ENCODE measurements around the gene UXS1.
"Not testable (repeated sequence)": the region's sequence is repeated elsewhere in the genome, so short reads cannot be mapped to it uniquely, and the experiment has no call there.

UXS1 gene

DNA sequence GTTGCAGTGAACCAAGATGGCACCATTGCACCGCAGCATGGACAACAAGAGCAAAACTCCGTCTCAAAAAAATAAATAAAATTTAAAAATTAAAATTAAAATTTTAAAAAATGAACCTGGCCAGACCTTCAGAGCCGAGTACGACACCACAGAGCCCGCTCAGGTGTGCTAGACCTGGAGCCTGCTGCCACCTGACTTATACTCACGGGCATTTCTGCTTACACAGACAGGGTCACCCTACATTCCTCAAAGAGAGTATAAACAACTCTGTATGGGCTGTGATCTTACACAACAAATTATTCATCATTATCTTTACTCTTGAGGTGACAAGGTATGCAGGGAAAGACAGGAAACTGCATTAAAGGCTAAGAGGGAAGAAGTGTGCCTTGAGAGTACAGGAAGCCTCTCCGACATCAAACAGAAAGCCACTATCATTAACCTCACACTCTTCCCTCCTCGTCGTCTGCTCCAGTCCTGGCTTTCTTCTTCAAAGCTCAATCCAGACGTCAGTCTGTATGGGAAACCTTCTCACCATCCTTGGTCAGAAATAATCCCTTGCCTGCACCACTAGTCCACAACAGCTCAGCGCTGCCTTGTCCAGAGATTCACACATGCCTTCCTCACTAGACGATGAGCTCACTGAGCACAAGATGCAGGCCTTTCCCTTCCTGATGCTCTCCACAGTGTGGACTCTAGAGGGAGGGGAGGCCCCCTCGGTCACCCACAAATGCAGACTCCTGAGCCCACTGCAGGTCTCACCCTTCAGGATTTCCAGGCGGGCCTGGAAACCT lies 56.2 kb downstream of the UXS1 start:
- in situ Hi-C loops (cut with MboI; ENCODE audit: low sequenced_read_pairs), result no loop called here

DNA sequence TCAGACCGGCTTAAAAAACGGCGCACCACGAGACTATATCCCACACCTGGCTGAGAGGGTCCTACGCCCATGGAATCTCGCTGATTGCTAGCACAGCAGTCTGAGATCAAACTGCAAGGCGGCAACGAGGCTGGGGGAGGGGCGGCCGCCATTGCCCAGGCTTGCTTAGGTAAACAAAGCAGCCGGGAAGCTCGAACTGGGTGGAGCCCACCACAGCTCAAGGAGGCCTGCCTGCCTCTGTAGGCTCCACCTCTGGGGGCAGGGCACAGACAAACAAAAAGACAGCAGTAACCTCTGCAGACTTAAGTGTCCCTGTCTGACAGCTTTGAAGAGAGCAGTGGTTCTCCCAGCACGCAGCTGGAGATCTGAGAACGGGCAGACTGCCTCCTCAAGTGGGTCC lies 62.9 kb downstream of the UXS1 start:
- in situ Hi-C loops (cut with MboI; ENCODE audit: low sequenced_read_pairs), result not testable (repeated sequence)

DNA sequence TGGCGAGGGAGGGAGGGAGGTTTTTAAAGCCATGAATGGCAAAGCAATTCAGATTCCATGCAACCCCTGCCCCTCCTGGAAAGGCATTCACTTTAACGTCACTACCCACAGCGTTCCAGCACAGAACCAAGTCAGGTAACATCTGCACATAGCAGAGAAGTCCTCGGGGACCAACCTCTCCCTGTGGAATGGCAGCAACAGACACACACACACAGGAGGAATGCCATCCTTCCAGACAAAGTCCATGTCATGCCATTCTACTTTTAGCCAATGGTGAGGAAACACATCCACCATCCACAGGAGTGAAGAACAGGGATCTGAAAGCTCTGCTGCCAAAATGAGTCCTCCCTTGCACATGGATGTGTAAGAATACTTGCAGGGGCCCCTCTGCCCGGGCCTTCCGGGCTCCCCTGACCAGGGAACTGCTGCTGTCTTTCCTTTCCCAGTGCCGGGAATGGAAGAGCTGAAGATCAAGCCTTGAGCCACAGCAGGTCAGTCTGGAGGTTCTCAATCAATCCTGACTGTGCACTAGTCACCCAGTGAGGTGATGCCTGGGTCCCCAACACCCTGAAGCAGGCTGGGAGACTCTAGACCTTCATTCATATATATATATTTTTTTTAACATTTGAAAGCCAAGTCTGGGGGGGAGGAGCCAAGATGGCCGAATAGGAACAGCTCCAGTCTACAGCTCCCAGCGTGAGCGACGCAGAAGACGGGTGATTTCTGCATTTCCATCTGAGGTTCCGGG lies 63.7 kb downstream of the UXS1 start:
- in situ Hi-C loops (cut with MboI; ENCODE audit: low sequenced_read_pairs), result no loop called here

DNA sequence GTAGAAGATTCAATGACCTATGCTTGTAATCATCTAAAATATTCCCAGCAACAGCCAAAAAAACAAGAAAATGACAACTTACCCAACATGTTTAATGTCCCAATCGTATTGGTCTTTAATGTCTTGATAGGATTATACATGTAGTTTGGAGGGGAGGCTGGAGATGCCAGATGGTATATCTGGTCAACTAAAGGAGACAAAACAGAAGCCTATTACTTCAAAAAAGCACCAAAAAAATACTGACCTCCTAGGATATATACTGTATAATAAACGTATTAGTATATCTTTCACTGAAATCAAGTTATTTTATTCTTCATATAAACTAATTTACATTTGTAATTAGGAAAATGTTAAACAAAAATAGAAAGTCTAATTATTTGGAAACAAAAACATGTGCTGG lies 64.5 kb downstream of the UXS1 start:
- in situ Hi-C loops (cut with MboI; ENCODE audit: low sequenced_read_pairs), result no loop called here

DNA sequence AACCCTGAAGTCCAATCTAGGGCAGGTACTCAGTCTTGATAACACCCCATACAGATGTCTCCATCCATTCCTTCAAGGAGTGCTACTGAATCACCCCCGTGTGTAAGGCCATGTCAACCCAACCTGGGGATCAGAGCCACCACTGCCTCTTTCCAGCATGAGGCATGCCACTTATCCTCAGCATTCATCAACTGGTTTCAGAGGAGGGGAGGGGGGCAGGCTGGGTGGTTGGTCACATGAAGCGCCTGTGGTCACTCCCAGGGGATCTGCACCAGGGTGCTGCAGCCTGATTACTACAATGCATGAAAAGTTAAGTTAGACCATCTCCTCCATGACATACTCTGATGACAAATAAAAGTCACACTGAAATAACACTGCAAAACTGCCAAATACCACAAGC lies 65.0 kb downstream of the UXS1 start:
- in situ Hi-C loops (cut with MboI; ENCODE audit: low sequenced_read_pairs), result no loop called here

DNA sequence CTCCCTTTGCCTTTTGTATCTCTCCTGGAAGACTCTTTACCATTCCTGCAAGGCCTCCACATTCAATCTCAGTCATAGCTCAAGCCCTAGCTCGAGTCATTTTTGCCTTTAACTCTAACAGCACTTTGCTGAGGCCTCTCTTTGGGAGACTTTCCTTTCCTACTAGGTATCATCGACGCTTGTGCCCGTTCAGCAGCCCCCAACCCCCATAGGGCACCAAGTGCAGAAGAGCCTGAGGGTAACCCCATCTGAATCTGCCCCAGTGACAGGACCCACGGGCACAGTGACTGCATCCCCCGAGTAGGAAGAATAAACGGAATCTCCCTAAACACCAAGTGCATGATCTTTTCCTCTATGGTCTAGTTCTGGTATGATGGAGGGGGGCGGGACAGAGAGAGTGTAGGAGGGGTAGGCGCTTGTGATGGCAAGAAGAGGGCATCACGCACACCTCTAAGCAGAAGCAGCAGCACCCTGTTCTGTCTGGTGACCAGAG lies 66.3 kb downstream of the UXS1 start:
- in situ Hi-C loops (cut with MboI; ENCODE audit: low sequenced_read_pairs), result no loop called here

DNA sequence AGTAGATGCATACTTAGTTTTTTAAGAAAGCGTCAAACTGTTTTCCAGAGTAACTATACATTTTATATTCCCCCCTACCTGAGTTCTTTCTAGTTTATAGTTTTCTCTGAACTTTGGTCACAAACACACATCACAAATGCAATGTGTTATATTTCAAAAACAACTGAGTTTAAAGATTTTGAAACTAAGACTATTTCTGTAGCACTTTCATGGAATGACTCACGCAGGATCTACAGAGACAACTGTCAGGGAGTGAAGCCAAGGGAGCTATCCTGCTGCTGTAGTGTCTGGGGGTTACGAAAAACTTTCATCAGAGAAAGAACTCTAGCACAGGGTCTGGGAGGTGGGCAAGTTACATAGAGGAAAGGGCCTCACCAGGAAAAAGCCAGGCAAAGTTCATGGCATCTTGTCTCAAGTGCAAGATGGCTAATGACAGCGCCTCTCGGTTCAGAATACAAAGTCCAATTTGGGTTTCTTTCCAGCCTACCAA lies 66.8 kb downstream of the UXS1 start:
- in situ Hi-C loops (cut with MboI; ENCODE audit: low sequenced_read_pairs), result no loop called here

DNA sequence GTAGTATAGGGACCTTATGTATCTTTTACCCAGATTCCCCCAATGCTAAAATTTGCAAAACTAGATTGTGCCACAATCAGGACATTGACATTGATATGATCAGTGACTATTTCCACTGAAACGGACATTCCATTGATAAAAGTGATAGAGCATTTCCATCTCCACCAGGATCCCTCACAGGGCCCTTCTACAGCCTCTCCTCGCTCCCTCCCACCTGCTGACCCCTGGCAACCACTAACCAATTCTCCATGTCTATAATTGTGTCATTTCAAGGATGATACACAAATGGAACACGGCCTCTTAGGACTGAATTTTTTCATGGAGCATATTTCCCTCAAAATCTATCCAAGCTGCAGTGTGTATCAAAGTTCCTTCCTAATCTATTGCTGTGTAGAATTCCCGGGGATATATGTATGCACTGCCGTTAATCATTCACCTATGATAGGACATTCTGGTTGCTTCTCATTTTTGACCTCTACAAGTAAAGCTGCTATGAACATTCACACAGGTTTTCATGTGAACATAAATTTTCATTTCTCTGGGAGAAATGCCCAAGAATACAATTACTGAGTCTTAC lies 67.3 kb downstream of the UXS1 start:
- in situ Hi-C loops (cut with MboI; ENCODE audit: low sequenced_read_pairs), result no loop called here

DNA sequence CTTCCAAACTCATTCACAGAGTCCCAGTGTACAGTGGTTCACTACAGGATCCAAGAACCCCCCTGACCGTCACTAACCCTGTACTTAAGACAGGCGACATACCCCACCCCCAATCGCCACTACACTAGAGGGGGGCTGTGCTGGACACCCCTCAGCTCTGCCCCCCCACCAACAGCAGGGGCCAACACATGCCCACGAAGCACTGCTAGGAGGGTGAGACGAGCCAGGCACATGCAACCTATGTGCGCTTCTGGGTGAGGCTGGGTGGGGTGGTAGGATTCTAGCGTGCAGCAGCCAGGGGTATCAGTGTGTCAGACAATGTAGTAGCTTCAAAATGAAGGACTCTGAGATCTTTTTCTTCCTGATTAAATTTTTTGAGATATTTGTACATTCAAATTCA lies 67.8 kb downstream of the UXS1 start:
- in situ Hi-C loops (cut with MboI; ENCODE audit: low sequenced_read_pairs), result no loop called here

DNA sequence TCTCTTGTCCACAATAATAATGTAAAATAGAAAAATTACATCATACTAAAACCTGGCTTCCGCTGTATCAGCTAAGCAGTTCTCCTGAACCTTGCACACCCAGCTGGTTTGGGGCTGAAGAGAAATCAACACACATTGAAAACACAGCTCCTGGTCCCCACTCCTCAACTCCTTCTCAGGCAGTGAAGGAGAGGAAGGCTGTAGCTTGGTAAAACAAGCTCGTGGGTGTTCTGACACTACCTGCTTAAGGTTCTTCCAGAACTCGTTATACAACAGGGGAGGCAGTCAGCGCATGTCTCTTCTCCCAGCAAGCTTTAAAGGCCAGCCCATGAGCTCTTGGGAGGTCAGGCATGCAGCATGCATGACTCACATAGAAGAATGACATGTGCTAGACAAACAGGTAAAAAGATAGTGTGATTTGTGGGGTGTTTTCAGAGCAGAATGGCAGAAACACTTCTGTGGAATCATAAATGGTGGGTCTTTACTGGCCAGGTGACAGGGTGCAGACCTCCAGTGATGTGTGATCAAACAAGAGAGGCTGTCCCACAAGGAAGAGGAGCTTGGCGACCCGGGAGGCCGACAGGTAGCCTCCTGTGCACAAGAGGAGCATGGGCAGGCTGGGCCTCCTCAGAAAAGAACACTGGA lies 69.1 kb downstream of the UXS1 start:
- in situ Hi-C loops (cut with MboI; ENCODE audit: low sequenced_read_pairs), result no loop called here

DNA sequence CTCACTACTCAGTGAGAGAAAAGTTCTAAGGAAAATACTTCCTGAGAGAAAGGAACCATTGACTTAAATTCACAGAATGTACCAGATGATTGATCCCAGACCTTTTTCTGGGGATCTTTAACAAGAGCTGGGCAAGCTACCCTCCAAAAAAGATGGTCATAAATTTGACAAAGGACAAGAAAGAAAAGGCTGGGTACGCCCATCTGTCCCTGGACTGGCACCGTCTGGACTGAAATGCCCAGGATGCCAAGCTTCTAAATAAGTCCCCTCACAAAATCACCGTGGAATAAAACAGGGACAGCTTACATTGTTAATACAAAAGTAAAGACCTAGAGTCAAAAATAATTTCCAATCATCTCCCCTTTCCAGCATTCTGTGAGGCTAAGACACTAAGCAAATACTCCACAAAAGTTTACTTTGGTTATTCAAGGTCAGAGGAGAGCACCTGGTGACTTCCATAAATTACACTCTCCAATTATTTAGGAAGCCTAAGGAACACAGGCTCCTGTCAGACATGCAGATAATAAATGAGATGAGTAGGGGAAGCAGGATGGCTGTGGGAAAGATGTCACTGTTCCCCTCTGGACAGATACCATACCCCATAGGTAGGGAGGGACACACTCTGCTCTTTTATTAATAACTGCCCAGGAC lies 69.9 kb downstream of the UXS1 start:
- in situ Hi-C loops (cut with MboI; ENCODE audit: low sequenced_read_pairs), result no loop called here

DNA sequence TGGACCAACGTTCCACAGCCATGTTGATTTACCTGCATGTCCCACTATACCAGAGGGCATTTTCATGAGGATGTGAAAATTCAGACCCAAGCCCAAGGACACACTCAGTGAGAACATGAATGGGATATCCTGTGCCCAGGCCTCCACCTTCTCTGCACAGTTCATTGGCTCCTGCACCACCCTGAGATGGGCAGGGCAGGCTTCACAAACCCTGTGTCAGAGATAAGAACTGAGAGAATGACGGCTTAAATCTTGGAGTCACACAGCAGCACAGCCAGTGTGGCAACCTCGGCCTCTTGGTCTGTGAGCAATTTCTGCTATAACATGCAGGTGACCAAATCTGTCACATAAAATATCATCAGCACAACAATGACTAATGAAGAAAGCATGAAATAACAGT lies 71.9 kb downstream of the UXS1 start:
- in situ Hi-C loops (cut with MboI; ENCODE audit: low sequenced_read_pairs), result no loop called here

DNA sequence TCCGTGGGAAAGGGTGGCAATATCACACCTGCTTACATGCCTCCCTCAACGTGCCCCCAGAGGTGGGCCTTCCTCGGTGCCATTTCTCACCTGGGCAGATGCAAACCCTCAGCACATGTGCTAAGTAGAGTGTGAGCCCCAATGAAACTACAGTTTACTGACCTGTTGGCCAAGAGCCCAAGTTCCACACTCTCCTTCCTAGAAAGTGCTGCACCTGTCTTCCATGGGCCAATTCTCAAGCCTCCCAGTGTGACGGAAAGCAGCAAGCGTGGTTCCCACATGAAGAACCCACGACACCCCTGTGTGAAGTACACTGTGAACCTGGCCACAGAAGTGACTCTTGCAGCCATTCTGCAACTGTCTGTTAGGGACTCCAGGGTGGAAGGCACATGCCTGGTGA lies 73.7 kb downstream of the UXS1 start:
- in situ Hi-C loops (cut with MboI; ENCODE audit: low sequenced_read_pairs), result no loop called here

DNA sequence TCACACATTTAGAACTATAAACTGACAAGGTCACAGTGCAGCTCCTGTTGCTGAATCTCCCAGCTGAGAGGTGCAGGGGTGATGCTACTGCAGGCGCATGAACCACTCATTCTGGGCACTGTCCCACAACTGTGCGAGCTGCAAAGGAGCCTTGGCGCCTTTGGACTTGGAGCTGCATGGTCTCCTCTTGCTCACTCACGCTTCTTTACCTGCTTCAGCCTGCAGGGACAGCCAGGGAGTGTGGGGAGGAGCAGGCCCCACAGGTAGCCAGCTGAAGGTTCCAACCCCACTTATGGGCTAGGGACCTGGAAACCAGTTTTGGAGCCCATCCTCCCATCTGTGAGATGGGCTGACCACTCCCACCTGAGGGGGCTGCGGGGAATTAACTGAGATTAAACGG lies 75.0 kb downstream of the UXS1 start:
- in situ Hi-C loops (cut with MboI; ENCODE audit: low sequenced_read_pairs), result no loop called here

DNA sequence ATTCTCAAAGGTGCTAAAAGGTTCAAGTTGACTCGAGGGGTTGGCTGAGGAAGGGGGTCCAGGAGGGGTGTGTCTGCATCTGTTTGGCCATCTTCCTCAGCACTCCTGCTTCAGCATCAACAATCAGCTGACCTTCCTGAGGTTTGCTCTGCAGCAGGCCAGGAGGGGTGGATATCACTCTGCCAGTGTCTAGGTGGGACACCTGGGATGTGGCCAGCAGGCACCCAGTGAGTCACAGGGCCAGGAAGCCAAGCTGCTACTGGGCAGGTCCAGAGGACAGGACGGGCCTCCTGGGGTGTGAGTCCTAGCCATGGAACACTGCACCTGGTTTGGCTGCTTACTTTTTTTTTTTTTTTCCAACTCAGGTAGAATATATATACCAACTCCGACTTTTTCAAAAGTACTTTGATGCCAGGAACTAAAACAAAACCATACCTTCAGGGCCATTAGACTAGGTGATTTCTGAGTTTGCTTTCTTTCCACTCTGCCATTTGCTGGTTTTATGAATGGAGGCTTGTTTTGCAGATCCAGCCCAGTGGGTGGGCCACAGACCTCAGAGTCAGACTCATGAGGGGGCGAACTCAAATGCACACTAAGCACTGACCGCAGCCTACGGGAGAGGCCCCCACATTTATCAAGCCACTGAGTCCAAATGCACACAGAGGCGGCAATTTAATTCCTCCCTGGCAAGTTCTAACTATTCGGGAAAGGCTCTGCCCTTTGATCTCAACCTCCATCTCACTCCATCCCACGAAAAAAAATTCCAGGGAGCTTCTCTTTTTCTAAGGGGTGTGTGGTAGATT lies 76.0 kb downstream of the UXS1 start:
- in situ Hi-C loops (cut with MboI; ENCODE audit: low sequenced_read_pairs), result no loop called here

DNA sequence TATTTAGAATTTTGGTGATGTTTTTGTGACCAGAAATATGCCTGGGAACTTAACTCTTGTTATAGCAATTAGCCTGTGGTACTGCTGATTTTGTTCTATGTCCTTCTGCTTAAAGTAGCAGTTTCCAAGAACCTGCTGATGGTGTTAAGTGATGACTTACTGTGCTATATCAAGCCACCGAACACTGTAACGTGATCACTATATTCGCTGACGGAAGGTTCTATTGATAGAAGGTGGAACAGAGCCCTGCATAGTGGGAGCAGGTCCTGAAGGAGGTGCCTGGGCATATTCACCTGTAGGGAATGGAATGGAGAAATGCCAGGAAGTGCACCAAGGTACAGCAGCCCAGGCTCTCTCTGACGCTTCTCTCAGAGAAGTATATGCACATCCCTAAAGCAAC lies 76.8 kb downstream of the UXS1 start:
- in situ Hi-C loops (cut with MboI; ENCODE audit: low sequenced_read_pairs), result no loop called here

DNA sequence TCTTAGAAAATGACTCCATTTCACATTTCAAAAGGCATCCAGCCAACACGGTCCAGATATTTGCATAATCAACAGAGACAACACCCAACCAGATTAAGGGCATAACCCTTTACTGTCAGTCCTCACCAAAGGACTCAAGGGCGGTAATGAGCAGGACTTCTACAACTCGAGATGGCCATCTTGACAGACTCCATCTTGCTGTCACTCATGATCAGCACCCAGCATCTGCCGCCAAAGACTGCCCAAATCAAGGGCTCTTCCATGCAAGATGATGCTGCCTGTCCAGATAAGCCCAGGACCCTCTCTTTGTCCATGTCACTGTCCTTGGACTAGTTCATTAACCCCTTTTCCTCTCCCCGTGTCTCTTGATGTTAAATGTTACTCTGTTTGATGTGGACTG lies 77.9 kb downstream of the UXS1 start:
- in situ Hi-C loops (cut with MboI; ENCODE audit: low sequenced_read_pairs), result no loop called here

DNA sequence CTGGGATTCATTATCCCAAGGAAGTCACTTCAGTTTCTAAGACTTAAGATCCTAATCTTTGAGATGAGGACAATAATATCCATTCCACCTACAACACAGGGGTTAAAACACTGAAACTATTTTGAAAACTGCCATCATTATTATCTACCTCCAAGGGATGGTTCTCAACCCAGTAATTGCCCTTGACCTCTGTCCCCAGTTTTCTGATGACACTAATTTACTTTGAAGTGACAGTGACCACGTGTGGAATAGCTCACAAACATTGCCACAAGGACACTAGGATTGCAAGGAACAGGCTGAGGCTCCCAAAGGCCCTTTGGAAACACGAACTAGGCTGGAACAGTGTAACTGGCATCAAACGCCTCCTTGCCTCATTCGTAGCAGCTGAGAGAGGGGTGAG lies 78.4 kb downstream of the UXS1 start:
- in situ Hi-C loops (cut with MboI; ENCODE audit: low sequenced_read_pairs), result no loop called here

DNA sequence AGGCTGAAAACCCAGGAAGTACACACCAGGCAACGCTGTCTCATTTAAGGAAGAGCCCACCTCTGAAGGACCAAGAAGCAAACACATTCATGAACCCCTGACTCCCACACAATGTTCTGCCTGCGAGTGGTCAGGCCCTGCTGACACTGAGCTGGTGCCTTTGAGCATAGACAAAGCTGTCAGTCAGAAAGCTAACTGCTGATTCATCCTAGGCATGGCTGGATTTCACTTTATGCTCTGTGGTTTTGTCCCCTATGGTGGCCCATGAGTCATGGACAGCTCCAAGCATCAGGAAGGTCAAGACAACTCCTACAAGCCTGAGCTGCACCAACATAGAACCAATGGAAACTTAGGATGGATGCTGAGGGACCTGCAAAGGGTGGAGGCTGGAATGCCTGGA lies 78.9 kb downstream of the UXS1 start:
- in situ Hi-C loops (cut with MboI; ENCODE audit: low sequenced_read_pairs), result no loop called here

DNA sequence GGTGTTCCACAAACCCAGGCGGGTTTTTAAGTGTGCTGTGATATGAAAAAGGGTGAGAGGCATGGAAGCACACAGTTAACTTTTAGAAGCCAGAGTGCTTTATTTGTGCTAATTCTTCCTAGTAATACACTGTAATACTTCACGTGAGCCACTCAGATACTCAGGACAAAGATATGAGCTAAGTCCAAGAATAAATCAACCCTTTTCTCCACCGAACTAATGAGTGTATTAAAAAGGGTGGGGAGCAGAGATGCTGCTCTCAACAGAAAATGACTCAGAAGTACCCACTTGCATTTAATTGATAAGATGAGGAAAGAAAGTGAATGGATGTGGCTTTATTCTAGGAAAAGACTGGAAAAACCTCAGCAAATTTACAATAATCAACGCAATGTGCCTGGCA lies 79.9 kb downstream of the UXS1 start:
- in situ Hi-C loops (cut with MboI; ENCODE audit: low sequenced_read_pairs), result no loop called here

Data from hTERT RPE-1 (cell line).